ENCODE data around the gene TBC1D22A. TPM values are rescaled to one million over a fixed set of nuclear protein-coding genes. Genes with fewer than 3 reads are reported as not detected.

The TBC1D22A gene
- polyA plus RNA-seq, 3 donors = 15.4 to 16.5 (median 15.9) TPM

- DNase-seq (ENCODE audit: low read depth in 3 of 3, low spot score in 2 of 3) = no peak
Observed at GRCh38 chr22:47083379-47083986, 321.0 kb downstream of the TBC1D22A start.

GRCh38 chr22:47084226-47084625 lies 321.8 kb downstream of the TBC1D22A start:
- no peak for DNase-seq (ENCODE audit: low read depth in 3 of 3, low spot score in 2 of 3)

GRCh38 chr22:47086596-47087248 lies 324.3 kb downstream of the TBC1D22A start:
- no peak for DNase-seq (ENCODE audit: low read depth in 3 of 3, low spot score in 2 of 3)

GRCh38 chr22:47088480-47089158 lies 326.2 kb downstream of the TBC1D22A start:
- no peak for DNase-seq (ENCODE audit: low read depth in 3 of 3, low spot score in 2 of 3)

GRCh38 chr22:47089374-47089773 lies 326.9 kb downstream of the TBC1D22A start:
- DNase-seq (ENCODE audit: low read depth in 3 of 3, low spot score in 2 of 3) = no peak

GRCh38 chr22:47089796-47090460 lies 327.5 kb downstream of the TBC1D22A start:
- no peak for DNase-seq (ENCODE audit: low read depth in 3 of 3, low spot score in 2 of 3)

GRCh38 chr22:47090591-47091245 lies 328.3 kb downstream of the TBC1D22A start:
- no peak for DNase-seq (ENCODE audit: low read depth in 3 of 3, low spot score in 2 of 3)

GRCh38 chr22:47091246-47091651 lies 328.8 kb downstream of the TBC1D22A start:
- no peak for DNase-seq (ENCODE audit: low read depth in 3 of 3, low spot score in 2 of 3)

GRCh38 chr22:47091921-47092700 lies 329.7 kb downstream of the TBC1D22A start:
- no peak for DNase-seq (ENCODE audit: low read depth in 3 of 3, low spot score in 2 of 3)

GRCh38 chr22:47092896-47093311 lies 330.5 kb downstream of the TBC1D22A start:
- no peak for DNase-seq (ENCODE audit: low read depth in 3 of 3, low spot score in 2 of 3)

- DNase-seq (ENCODE audit: low read depth in 3 of 3, low spot score in 2 of 3) = no peak
Observed at GRCh38 chr22:47093720-47094119, 331.3 kb downstream of the TBC1D22A start.

- no peak for DNase-seq (ENCODE audit: low read depth in 3 of 3, low spot score in 2 of 3)
Observed at GRCh38 chr22:47094861-47095330, 332.4 kb downstream of the TBC1D22A start.

GRCh38 chr22:47095395-47096122 lies 333.1 kb downstream of the TBC1D22A start:
- no peak for DNase-seq (ENCODE audit: low read depth in 3 of 3, low spot score in 2 of 3)

GRCh38 chr22:47098121-47098520 lies 335.7 kb downstream of the TBC1D22A start:
- DNase-seq (ENCODE audit: low read depth in 3 of 3, low spot score in 2 of 3) = no peak

- no peak for DNase-seq (ENCODE audit: low read depth in 3 of 3, low spot score in 2 of 3)
Observed at GRCh38 chr22:47098554-47098953, 336.1 kb downstream of the TBC1D22A start.

- no peak for DNase-seq (ENCODE audit: low read depth in 3 of 3, low spot score in 2 of 3)
Observed at GRCh38 chr22:47100019-47100418, 337.6 kb downstream of the TBC1D22A start.

- DNase-seq (ENCODE audit: low read depth in 3 of 3, low spot score in 2 of 3) = no peak
Observed at GRCh38 chr22:47100646-47101200, 338.3 kb downstream of the TBC1D22A start.

GRCh38 chr22:47101321-47101885 lies 339.0 kb downstream of the TBC1D22A start:
- no peak for DNase-seq (ENCODE audit: low read depth in 3 of 3, low spot score in 2 of 3)

GRCh38 chr22:47102081-47102480 lies 339.6 kb downstream of the TBC1D22A start:
- no peak for DNase-seq (ENCODE audit: low read depth in 3 of 3, low spot score in 2 of 3)

All from right renal cortex interstitium (tissue), 3 donors.